Midbrain (tissue), 1 donor: ENCODE measurements around the gene CTIF.

ENCODE experiments used
- DNase-seq: peaks from one replicate; lab custom pipeline; 2025; lab: John Stamatoyannopoulos, UW

CTIF gene

DNA sequence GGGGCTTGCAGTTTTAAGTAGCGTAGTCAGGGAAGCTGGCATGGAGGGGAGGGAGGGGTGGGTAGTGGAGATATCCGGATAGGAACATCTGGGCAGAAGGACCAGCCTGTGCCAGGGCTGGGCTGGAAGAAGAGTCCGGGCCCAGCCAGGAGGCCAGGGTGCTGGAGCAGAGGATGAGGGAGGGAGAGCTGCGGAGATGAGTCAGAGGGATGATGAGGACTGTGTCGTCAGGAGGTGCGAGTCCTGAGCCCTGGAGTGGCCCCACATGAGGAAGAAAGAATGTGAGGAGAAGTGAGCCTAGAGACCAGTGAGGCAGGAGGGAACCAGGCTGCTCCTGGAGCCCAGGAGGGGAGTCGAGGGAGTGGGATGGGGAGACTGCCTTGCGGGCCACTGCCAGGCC, 82.4 kb downstream of the CTIF start:
- DNase-seq = no peak

DNA sequence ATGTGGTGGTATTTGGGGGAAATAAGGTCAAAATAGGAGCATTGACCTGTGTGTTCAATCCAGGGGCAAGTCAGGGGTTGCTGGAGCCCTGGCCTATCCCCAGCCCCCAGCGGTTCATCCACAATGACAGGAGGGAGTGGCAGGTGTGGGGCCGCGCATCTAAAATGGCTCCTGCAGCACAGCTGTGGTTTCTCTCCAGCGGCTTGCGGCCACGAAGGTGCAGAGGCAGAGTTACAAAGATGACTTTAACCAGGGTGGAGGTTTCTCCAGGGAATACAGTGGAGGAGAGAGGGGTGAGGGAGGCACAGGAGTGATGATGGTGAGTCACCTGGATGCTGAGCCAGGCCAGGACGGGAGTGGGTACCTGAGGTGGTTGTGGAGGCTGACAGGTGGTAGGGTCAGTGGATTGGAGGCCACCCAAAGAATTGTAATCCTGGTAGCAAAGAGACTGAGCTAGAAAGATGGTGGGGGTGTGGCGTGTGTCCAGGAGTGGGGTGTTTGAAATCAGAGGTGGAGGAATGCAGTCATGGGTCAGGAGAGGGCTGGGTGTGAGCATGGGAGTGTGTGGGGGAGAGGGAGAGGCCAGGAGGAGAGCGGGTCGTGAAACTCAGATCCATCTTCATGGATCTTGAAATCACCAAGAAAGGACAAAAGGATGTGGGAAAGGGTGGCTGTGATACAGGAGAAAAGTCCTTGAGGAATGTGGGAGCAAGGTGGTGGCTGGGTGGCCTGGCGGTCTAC, 83.2 kb downstream of the CTIF start:
- no peak for DNase-seq

GRCh38 chr18:48622911-48623431, 84.1 kb downstream of the CTIF start:
- no peak for DNase-seq

DNA sequence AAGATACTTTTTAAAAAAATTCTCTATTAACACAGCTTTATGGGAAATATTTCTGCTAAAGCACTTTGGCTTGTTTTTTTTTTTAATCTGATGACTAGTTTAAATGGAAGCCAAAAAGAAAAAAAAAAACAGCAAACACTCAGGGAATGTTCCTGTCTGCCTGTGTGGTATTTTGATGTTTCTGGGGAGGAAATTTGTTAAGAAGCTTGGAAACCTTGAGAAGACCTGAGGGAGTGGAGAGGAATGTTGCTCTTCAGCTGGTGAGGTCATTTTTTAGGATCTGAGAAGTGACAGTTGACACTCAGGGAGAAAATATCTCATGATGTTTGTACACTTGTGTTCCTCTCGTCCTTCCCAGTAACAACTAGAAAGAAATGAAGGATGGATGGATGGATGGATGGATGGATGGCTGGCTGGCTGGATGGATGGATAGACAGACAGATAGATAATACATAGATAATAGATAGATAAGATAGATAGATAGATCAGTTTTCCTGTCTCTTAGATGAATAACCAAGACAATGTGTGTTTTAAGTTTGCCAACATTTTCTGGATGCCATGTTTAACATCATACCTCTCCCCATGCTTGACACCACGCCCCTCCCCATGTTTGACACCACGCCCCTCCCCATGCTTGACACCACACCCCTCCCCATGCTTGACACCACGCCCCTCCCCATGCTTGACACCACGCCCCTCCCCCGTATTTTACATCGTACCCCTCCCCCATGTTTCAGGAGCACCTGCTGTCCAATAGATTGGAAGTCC, 84.8 kb downstream of the CTIF start:
- no peak for DNase-seq

GRCh38 chr18:48624856-48625255, 86.0 kb downstream of the CTIF start:
- no peak for DNase-seq

DNA sequence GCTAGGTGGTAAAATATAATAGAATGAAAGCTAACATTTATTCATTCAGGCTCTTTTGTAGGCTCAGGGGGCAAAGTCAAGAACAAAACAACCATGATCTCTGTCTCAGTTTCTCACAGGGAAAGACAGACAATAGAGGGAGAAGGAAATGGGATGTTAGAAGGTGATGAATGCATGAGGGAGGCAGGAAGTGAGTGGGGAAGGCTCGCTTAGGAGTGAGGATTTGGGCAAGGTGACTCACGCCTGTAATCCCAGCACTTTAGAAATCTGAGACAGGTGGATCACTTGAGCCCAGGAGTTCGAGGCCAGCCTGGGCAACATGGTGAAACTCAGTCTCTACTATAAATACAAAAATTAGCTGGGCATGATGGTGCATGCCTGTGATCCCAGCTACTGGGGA, 88.4 kb downstream of the CTIF start:
- DNase-seq = no peak

- DNase-seq = no peak
Measured at GRCh38 chr18:48629730-48630324, 91.0 kb downstream of the CTIF start.

DNA sequence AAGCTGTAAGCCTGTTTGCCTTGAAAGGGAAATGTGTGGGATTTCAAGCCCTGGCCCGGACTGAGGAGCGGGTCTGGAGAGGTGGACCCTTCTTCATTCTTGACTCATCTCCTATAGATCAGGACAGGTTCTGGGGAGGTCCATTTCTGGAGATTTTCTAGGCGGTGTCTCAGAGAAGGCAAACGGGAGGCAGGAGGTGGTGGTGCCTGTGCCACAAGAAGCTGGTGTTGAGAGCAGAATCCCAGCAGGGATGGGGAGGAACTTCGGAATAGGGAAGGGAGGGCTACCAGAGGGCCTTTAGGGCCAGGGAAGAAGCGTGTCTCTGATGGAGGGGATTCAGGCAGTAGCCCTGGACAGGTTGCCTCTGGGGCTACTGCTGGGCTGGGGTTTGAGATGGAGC, 93.0 kb downstream of the CTIF start:
- DNase-seq = no peak

DNA sequence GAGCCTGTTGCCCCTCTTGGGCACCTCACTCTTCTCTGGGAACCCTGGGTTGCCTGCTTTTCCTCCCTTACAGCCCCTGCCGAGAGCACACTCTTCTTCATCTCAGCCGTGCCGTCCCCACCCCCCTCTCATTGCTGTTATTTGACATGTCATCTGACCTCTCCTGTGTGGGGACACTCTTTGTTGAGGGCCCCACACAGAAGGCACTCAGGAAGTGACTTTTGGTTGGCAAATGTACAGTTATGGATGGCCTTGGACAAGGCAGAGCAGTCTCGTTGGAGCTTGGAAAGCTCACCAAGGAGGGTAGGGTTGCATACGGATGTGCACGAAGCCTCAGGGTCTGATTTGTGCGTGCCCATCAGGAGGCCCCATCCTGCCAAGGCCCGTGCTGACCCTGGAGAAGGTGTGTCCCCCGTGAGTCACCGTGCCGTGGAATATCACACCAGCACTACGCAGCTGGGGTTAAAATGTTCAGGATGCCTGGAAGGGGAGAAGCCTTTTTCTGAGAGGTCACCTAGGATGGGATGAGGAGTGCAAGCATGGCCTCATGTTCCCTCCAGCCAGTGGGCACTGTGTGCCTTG, 93.9 kb downstream of the CTIF start:
- DNase-seq = no peak

DNA sequence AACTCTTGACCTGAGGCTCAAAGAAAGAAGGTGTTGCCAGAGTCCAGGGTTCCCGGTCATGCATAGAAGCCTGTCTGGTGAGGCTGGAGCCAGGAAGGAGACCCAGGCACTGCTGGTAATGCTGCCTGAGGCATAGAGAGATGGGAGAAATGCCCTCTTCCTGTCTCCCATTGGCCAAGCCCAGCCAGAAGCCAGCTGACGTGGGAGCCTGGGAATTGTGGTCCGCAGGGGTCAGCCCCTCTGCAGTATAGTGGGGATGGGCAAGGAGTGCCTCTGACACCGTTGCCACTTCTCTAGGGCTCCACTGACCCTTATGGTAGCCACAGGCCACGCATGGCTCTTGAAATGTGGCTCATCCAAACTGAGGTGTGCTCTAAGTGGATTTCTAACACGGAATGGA, 95.7 kb downstream of the CTIF start:
- DNase-seq = no peak

DNA sequence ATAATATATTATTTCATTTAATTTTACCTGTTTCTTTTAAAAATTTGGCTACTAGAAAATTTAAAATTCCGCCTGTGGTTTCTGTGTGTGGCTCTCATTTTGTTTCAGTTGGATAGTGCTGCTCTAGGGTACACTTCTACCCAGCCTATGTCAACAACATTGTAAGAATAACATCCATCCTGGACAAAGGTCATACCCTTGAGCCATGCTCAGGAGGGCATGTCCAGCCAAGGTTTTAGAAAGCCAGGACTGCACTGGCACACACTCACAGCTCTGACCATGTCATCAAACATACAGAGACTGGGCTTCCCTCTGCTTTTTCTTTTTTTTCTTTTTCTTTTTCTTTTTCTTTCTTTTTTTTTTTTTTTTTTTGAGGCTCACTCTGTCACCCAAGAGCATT, 96.1 kb downstream of the CTIF start:
- no peak for DNase-seq

DNA sequence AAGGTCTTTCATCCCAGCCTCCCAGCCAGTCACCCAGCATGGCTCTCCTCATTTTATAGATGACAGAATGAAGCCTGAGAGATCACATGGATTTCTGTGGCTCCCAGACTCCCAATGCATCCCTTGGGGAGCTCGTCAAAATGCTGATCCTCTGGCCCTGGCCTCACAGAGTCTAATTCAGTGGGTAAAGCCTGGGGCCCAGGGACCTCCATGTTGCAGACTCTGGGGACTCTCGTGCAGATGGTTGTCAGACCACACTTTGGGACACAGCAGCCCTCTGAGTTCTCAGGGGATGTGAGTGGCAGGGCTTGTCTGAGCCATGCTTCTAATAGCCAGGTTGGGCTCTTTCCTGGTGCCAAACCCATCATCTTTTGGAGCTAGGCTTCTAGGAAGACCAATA, 97.0 kb downstream of the CTIF start:
- no peak for DNase-seq

DNA sequence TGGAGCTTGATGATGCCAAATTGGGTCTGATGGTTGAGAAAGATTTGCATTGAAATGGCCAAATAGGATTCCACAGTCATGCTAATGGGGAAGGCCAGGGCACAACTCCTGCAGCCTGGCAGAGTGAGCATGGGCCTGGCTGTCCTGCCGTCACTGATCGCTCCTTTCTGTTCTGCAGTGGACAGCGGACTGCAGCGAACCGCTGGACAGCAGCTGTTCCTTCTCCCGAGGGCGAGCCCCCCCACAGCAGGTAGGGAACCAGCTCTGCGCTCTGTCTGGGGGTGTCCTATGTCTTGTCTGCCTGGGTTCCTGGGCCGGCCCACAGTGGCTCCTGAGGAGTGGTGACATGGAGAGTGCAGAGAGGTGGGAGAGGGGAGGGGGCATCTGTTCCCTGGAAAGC, 97.6 kb downstream of the CTIF start:
- DNase-seq = no peak

GRCh38 chr18:48637081-48637990, 98.5 kb downstream of the CTIF start:
- DNase-seq = no peak

DNA sequence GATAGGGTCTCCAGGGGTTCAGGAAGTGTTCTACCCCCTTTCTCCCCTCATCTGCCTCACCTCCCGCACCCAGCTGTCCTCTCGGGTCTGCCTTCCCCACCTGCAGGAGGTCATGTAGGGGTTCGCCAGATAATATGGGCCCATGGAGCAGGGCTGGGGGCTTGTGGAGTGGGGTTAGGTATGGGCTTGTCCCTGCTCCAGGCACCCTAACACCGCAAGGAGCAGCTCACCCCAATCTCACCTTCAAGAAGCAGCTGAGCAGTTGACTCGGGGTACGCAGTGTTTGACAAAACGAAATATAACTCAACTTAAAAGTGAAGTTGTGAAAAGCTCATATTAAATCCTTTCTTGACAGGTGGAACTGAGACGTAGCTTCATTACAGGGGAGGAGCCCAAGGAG, 99.6 kb downstream of the CTIF start:
- no peak for DNase-seq

DNA sequence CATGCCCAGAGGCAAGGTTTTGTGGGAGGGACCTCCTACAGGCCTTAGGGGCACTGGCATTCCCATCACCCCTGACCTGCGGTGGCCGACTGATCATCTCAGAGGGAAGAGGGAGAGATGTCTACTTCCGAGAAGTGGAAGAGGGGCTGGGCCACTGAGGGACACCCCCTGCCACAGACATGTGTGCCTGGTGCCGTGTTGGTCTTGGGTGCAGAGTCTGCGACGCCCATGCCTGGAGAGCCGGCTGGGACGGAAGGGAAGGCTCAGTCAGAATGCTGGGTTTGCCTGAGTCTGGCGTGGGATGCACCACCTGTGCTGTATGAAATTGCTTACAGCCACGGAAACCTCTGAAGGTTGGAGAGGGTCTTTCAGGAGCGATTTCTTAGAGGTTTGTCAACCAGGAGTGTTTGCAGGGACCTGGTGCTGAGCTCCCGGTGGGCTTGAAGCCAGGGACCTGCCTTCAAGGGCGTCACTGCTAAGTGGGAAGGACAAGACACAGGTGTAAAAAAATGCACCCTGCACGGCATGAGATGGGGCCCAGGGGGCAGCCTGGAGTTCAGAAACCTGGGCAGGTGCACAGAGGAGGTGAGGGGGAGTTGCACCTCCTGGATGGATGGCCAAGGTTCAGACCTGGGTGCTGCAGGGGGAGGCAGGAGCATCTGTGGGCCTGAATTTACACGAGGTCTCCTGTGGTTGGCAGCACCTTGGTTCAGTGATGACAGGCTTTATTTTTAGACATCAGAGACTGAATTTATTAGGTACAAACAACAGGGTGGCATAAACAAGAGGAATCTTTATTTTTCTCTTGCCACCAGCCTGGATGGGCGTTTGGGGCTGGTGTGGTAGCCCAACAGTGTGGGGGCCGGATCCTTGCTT, 100.3 kb downstream of the CTIF start:
- no peak for DNase-seq

DNA sequence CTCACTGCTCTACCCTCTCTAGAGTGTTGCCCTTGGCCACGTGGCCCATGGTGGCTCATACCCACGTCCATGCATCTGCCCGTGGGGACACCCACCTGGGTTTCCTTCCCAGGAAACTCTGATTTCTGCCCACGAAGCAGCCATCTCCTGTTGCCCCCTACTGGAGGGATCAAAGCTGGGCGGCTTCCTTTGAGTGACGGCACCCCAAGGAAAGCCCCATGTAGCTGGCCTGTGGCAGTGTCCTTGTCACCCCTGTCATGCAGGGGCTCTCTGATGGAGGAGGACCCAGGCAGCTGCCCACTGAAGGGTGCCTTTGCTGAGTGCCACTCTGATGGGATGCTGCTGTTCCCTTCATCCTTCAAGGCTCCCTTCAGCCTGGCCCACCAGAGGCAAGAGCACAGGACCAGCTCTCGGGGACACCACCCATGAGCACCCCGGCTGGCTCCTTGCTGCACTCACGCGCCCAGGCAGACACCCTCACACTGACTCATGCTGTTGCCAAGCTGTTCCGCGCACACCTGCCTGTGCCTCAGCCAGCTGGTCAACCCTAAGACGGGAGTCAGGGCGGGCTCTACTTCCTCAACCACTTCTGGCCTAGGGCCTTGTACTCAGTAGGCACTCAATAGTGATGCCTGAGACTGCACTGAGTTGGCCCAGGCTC, 101.1 kb downstream of the CTIF start:
- no peak for DNase-seq

GRCh38 chr18:48640566-48641270, 101.9 kb downstream of the CTIF start:
- no peak for DNase-seq

GRCh38 chr18:48641981-48642380, 103.2 kb downstream of the CTIF start:
- DNase-seq = no peak
